Putamen (tissue), 1 donor: ENCODE measurements around the gene FBXL2.

Experiments
- DNase-seq: peaks from one replicate; pipeline ENCODE4 v3.0.0-alpha.2; 2016; ENCODE audit warnings: low spot score

FBXL2 gene

DNA sequence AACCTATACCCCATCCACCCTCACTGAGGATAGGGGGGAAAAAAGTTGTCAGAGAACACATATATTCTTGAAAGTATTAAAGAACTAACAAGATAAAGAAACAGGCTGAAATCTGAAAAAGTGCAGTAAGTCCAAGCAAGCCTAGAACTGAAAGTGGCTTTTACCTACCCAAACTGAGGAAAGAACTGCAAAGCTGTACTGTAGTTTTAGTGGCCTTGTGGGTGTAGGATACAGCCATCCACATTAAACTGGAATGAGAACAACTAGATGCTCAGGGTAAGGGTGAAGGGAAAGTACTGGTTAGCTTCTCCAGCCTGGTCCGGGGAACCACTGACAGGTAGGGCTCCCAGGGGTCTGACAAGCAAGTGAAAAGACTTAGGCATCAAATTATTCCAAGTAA is 152.8 kb downstream of the FBXL2 start:
- DNase-seq, result no peak

DNA sequence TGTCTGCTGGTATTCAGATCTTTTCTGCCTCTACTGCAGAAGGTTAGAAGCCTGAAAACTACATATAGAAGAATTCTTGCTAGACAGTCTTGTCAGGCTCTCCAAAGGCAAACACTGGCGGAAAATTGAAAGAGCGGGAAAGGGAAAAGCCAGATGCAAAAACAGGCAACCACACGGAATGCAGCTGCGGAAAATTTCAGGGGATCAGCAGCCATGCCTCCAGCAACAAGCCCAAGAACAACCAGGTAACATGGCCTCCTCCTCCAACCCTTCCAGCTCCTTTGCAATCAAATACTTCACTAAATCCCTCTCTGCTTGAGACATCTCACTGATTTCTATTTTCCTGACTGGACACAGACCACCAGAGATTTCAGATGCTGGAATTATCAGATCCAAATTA is 153.3 kb downstream of the FBXL2 start:
- no peak for DNase-seq

DNA sequence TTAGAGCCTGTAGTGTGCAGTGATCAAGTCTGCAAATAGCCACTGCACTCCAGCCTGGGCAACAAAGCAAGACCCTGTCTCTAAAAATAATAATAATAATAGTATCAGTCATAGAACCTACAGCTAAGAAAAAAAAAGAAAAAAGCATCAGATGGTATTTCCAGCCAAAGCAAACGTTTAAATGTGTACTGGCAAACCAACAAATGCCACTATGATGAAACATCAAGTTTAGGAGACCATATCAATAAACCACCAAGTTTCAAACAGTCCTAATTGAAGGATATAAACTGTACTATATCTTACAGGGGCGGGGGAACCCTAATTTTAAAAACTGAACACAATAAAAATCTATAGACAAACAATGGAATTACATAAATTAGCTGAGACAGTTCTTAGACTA is 156.6 kb downstream of the FBXL2 start:
- no peak for DNase-seq
